Measurements from ENCODE around the gene VSTM2L.

VSTM2L gene

GRCh38 chr20:37990571-37991151 is 87.7 kb downstream of the VSTM2L start:
- peak in 1 of 2 donors; percentile 22 for DNase-seq (ENCODE audit: low spot score in 2 of 2)
- Mint-ChIP-seq H3K4me1 (peaks cover 9% of the 10 kb centered on the region), H3K36me3 (ENCODE audit: insufficient read depth) (peaks cover 10% of the 10 kb centered on the region), H3K4me3 (no peak overlapping the region), H3K27me3 (no peaks in the 10 kb centered on the region), H3K27ac (ENCODE audit: low read depth) (peak overlapping the region; percentile 85), H3K9me3 (no peaks in the 10 kb centered on the region)
- peak; percentile 90 for ATAC-seq (replicated peaks; ENCODE audit: extremely low read depth, poor library complexity, severe bottlenecking)

GRCh38 chr20:37991157-37991866 is 88.4 kb downstream of the VSTM2L start:
- Mint-ChIP-seq H3K27ac (ENCODE audit: low read depth) (peak overlapping the region; percentile 85), H3K36me3 (ENCODE audit: insufficient read depth) (peaks cover 11% of the 10 kb centered on the region), H3K4me1 (peaks cover 9% of the 10 kb centered on the region), H3K27me3 (no peaks in the 10 kb centered on the region), H3K4me3 (no peak overlapping the region), H3K9me3 (no peaks in the 10 kb centered on the region)
- DNase-seq (ENCODE audit: low spot score in 2 of 2): no peak
- ATAC-seq (replicated peaks; ENCODE audit: extremely low read depth, poor library complexity, severe bottlenecking): no peak

DNA sequence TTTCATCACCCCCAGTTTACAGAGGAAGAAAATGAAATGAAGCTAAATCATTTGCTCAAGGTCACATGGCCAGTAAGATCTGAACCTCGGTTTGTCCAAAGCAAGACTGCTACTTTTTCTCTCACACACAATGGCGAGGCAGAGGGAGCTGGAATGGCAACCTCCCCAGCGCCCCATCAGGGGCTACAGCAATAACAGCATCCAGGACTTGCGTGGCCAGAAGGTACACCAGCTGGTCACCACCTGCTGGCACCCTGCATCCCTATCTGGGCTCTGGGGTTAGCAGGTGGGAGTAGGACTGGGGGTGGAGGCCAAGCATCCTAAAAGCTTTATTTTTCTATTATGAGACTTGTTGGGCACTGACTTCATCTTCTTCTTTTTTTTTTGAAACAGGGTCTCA is 89.0 kb downstream of the VSTM2L start:
- H3K27ac Mint-ChIP-seq (ENCODE audit: low read depth): no peak overlapping the region
- H3K36me3 Mint-ChIP-seq (ENCODE audit: insufficient read depth): peaks cover 15% of the 10 kb centered on the region

GRCh38 chr20:37992802-37993409 is 90.0 kb downstream of the VSTM2L start:
- no peak for ATAC-seq (replicated peaks; ENCODE audit: extremely low read depth, poor library complexity, severe bottlenecking)
- Mint-ChIP-seq H3K4me3 (no peak overlapping the region), H3K36me3 (ENCODE audit: insufficient read depth) (peaks cover 24% of the 10 kb centered on the region)

More for the DNA sequence above, 89.0 kb downstream of the VSTM2L start:
- Mint-ChIP-seq H3K9me3 (no peaks in the 10 kb centered on the region), H3K4me1 (peaks cover 9% of the 10 kb centered on the region), H3K4me3 (no peak overlapping the region), H3K27me3 (no peaks in the 10 kb centered on the region)
- DNase-seq (ENCODE audit: low spot score in 2 of 2) (no peak), ATAC-seq (replicated peaks; ENCODE audit: extremely low read depth, poor library complexity, severe bottlenecking) (no peak)

GRCh38 chr20:37994512-37994911 is 91.6 kb downstream of the VSTM2L start:
- ATAC-seq (replicated peaks; ENCODE audit: extremely low read depth, poor library complexity, severe bottlenecking): no peak
- H3K4me3 Mint-ChIP-seq: no peak overlapping the region
- no peaks in the 10 kb centered on the region for H3K9me3 Mint-ChIP-seq
- H3K36me3 Mint-ChIP-seq (ENCODE audit: insufficient read depth): peaks cover 32% of the 10 kb centered on the region
- H3K27ac Mint-ChIP-seq (ENCODE audit: low read depth): no peak overlapping the region
- peaks cover 9% of the 10 kb centered on the region for H3K4me1 Mint-ChIP-seq
- DNase-seq (ENCODE audit: low spot score in 2 of 2): no peak
- H3K27me3 Mint-ChIP-seq: no peaks in the 10 kb centered on the region

More at GRCh38 chr20:37992802-37993409, 90.0 kb downstream of the VSTM2L start:
- DNase-seq (ENCODE audit: low spot score in 2 of 2): no peak
- Mint-ChIP-seq H3K27ac (ENCODE audit: low read depth) (no peak overlapping the region), H3K27me3 (no peaks in the 10 kb centered on the region), H3K9me3 (no peaks in the 10 kb centered on the region), H3K4me1 (peaks cover 9% of the 10 kb centered on the region)

All from central memory CD8-positive, alpha-beta T cell (primary cell).